ENCODE data around the gene METTL16.
"Not testable (repeated sequence)": the region's sequence is repeated elsewhere in the genome, so short reads cannot be mapped to it uniquely, and the experiment has no call there.

METTL16 gene

GRCh38 chr17:2511462-2512369, at the start of gene METTL16:
TSS of gene METTL16 (minus strand) at chr17:2511888. CDS start at chr17:2502331, 9,557 bp downstream.
- DNase-seq: peak; percentile 28 to 97 (median 90)

GRCh38 chr17:2560658-2561057, 49.0 kb upstream of the METTL16 start:
- DNase-seq: no peak

DNA sequence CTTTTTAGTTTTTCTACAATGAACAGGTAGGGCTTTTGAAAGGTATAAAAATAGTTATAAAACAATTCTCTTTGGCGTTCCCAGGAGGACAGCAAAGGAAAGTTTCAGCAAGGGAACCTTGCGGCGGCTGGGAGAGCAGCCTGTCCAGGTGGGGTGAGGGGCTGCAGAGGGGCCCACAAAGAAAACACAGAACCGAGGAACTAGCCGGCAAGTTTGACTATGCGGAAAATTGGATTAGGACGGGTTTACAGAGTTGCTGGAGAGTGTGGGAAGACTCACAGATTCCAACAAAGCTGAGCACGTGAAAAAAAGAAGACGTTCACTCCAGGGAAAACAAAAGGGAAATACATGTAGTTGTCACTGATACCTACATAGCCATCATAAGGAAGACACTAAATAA, 40.2 kb upstream of the METTL16 start:
- DNase-seq: no peak

- DNase-seq: no peak
These were observed 39.8 kb upstream of the METTL16 start for GRCh38 chr17:2551493-2551892.

- no peak for DNase-seq
These were observed 37.9 kb upstream of the METTL16 start for GRCh38 chr17:2549392-2550211.

GRCh38 chr17:2548026-2548425, 36.3 kb upstream of the METTL16 start:
- DNase-seq: not testable (repeated sequence)

- DNase-seq: no peak
These were observed 35.5 kb upstream of the METTL16 start for GRCh38 chr17:2547176-2547575.

DNA sequence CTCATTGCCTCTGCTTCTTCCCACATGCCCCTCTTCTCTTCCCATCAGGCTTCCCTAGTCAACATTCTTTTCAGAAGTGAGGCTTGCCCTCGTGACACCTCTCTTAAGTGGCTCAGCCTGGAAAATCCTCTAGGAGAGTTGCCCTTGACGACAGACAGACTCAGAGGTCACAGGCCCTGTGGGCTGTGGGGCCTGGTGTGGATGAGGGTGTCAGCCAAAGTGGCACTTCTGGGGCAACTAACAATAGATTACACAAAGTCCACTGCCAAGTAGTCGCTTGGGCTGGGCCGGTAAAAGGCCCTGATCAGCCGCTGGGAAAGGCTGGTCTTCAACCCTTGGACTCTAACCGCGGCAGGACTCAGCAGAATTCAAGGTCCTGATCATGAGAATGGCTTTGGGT, 33.7 kb upstream of the METTL16 start:
- DNase-seq: no peak

DNA sequence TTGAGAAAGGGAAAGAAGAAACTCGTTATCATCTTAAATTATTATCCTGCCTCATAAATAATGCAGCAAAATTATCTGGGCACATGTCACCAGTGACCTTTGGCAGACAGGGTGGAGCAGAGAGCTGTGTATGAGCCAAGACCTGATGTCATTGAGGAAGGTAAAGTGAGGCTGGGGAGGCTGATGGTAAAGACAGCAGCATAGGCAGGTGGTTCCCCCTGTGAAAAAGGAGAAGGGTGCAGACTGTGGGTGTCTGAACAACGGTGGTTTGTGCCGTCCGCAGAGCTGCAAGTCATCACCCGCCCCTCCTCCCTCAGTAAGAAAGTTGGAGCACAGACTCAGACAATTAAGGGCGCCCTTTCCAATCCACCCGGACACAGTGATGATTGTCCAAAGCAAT, 30.8 kb upstream of the METTL16 start:
- peak in 16 of 56 donors; percentile 0 to 50 (median 9) for DNase-seq

- DNase-seq: no peak
These were observed 30.4 kb upstream of the METTL16 start for GRCh38 chr17:2542056-2542455.

DNA sequence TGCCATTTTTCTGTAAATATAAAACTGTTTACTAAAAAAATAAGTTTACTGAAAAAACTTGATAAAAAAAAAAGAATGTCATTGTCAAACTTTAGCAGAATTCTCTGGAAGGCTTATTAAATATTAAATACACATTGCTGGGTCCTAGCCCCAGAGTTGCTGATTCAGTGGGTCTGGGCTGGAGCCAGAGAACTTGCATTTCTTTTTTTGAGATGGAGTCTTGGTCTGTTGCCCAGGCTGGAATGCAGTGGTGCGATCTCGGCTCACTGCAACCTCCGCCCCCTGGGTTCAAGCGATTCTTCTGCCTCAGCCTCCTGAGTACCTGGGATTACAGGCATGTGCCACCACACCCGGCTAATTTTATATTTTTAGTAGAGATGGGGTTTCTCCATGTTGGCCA, 25.9 kb upstream of the METTL16 start:
- peak in 1 of 56 donors; percentile 19 for DNase-seq

DNA sequence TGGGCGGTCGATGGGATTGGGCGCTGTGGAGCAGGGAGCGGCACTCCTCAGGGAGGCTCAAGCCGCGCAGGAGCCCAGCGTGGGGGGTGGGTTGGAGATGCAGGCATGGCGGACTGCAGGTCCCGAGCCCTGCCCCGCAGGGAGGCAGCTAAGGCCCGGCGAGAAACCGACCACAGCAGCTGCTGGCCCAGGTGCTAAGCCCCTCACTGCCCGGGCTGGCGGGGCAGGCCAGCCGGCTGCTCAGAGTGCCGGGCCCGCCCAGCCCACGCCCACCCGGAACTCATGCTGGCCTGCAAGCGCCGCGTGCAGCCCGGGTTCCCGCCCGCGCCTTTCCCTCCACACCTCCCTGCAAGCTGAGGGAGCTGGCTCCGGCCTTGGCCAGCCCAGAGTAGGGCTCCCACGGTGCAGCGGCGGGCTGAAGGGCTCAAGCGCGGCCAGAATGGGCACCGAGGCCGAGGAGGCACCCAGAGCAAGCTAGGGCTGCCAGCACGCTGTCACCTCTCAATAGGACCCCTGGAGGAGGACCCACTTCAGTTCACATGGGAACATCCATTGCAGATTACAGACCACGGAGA, 20.5 kb upstream of the METTL16 start:
- no peak for DNase-seq

GRCh38 chr17:2531243-2531954, 19.7 kb upstream of the METTL16 start:
- not testable (repeated sequence) for DNase-seq

DNA sequence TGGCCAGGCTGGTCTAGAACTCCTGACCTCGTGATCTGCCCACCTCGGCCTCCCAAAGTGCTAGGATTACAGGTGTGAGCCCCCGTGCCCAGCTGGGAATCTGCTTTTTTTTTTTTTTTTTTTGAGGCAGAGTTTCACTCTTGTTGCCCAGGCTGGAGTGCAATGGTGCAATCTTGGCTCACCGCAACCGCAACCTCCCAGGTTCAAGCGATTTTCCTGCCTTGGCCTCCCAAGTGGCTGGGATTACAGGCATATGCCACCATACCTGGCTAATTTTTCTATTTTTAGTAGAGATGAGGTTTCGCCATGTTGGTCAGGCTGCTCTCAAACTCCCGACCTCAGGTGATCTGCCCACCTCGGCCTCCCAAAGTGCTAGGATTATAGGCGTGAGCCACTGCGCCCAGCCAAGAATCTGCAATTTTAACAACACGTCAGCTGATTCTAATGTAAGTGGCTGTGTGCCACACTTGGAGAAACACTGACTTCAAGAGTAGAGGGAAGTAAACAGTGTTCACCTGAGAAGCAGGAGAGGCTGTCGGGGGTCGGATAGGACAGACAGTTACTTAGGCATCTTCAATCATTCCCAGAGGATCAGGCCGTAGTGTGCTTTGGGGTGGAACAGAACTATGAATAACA, 10.2 kb upstream of the METTL16 start:
- DNase-seq: not testable (repeated sequence)

- DNase-seq: no peak
These were observed 9.6 kb upstream of the METTL16 start for GRCh38 chr17:2521257-2521656.

DNA sequence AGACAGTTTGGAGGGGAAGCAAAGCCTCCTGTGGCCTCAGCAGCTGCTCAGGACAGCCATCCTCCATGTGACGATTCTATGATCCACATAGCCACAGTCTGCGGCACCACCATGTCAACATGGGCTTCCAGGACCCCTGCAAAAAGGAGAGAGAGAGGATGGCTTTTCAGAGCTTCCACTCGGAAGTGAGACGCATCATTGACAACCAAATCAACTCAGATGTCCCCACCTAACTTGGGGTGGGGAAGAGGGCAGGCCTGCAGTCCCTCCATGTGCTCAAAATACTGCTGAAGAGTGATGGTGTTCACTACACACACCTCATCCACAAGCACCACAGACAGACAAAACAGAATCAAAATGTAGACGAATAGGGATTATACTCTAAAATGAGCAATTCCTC, 5.9 kb upstream of the METTL16 start:
- no peak for DNase-seq

DNA sequence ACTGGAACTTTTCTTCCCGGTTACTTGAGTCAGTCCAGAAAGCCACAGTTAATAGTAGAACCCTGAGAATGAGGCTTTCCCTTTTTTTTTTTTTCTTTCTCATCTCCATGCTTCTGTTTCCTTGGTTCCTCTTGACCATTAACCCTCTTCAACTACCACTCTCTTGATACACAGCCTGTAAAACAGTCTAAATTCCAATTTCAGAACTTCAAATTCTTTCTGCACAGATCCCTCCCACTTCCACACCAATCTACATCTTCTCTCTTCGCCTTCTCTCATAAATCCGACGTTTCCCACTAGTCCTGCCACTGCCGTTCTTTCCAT, 588 bp downstream of the METTL16 start:
- no peak for DNase-seq

GRCh38 chr17:2510559-2510958, 1.1 kb downstream of the METTL16 start:
- no peak for DNase-seq

DNA sequence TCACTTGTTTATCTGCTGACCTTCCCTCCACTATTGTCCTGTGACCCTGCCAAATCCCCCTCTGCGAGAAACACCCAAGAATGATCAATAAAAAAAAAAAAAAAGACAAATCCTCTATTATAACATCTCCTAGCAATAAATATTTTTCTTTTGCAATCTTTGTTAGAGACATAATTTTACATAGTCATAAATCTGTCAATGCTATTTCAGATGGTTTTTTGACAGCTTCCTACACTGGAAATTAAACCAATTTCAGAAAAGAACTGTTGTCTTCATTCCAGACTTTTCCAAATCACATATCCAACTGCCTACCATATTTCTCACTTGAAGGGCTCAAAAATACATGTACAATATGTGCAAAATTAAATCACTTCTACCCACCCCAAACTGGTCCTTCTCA, 3.7 kb downstream of the METTL16 start:
- DNase-seq: no peak

DNA sequence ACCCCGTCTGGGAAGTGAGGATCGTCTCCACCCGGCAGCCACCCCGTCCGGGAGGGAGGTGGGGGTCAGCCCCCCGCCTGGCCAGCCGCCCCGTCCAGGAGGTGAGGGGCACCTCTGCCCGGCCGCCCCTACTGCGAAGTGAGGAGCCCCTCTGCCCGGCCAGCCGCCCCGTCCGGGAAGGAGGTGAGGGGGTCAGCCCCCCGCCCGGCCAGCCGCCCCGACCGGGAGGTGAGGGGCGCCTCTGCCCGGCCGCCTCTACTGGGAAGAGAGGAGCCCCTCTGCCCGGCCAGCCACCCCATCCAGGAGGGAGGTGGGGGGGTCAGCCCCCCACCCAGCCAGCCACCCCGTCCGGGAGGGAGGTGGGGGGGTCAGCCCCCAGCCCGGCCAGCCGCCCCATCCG, 4.7 kb downstream of the METTL16 start:
- not testable (repeated sequence) for DNase-seq

GRCh38 chr17:2503627-2504026, 8.1 kb downstream of the METTL16 start:
- DNase-seq: no peak
